Amniotic epithelial cell (primary cell): ENCODE measurements around the gene SBNO1.
"Not testable (repeated sequence)": the region's sequence is repeated elsewhere in the genome, so short reads cannot be mapped to it uniquely, and the experiment has no call there.

Experiments
- DNase-seq: peaks from one replicate; pipeline ENCODE4 v3.0.0-alpha.2; 2010; ENCODE audit warnings: low read depth

The SBNO1 gene

GRCh38 chr12:123364532-123365024 is at the start of gene SBNO1:
TSS of gene SBNO1 (minus strand) at chr12:123364847. CDS start at chr12:123350441, 14,406 bp downstream.
- peak; percentile 79 for DNase-seq

GRCh38 chr12:123410041-123410412 is 45.4 kb upstream of the SBNO1 start:
- DNase-seq: no peak

- not testable (repeated sequence) for DNase-seq
These were observed 44.8 kb upstream of the SBNO1 start for GRCh38 chr12:123409284-123410040.

DNA sequence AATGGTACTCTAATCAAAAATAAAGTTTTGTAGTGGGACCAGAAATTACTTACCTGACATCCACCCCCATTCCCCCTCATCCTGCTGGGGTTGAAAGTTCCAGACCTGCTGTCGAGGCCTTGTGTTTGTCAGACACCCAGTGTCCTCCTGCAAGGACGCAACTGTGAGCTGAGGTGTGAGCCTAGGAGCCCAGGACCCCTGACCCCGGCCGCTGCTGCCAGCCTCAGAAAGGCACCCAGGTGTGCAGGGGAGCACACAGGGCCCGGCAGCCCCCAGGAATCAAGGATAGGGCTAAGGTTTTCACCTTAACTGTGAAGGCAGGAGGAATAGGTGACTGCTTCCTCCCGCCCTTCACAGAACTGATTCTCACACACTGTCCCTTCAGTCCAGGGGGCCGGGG is 44.0 kb upstream of the SBNO1 start:
- DNase-seq: not testable (repeated sequence)

DNA sequence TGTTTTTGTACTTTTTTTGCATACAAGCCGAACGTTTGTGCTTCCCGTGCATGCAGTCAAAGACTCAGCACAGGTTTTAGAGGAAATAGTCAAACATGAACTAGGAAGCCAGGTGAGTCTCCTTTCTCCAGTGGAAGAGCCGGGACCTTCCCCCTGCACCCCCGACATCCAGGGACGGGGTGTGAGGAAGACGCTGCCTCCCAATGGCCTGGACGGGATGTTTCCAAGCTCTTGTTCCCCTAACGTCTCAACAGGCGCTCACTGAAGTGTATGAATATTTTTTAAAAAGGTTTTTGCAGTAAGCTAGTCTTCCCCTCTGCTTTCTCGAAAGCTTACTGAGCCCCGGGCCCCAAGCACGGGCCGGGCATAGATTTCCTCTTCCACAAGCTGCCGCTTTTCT is 43.3 kb upstream of the SBNO1 start:
- not testable (repeated sequence) for DNase-seq

DNA sequence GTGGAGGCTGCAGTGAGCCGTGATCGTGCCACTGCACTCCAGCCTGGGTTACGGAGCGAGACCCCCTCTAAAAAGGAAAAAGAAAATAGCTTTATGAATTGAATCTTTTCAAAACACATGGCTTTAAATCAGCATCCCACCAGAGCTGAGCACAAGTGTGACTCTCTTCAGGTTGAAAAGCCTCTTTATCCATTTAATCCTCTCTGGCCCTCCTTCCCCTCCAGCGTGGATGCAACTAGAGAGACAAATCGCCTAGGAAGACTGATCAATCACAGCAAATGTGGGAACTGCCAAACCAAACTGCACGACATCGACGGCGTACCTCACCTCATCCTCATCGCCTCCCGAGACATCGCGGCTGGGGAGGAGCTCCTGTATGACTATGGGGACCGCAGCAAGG is 42.6 kb upstream of the SBNO1 start:
- DNase-seq: not testable (repeated sequence)

DNA sequence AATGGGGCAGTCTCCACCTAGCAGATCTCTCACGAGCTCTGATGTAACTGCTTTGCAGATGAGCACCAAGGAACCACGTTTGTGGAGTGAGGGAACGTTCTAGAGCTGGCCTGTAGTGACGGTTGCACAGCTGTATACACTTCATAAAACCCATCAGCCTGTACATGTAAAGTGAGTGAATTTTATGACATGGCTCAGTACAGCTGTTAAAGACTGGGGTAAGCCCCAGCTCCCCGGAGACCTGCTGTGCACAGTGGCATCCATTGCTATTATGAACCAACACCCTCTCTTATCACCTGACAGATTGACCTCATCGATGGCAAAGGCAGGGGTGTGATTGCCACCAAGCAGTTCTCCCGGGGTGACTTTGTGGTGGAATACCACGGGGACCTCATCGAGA is 39.9 kb upstream of the SBNO1 start:
- no peak for DNase-seq

- DNase-seq: no peak
These were observed 37.4 kb upstream of the SBNO1 start for GRCh38 chr12:123401753-123402683.

GRCh38 chr12:123399255-123399617 is 34.6 kb upstream of the SBNO1 start:
- no peak for DNase-seq

DNA sequence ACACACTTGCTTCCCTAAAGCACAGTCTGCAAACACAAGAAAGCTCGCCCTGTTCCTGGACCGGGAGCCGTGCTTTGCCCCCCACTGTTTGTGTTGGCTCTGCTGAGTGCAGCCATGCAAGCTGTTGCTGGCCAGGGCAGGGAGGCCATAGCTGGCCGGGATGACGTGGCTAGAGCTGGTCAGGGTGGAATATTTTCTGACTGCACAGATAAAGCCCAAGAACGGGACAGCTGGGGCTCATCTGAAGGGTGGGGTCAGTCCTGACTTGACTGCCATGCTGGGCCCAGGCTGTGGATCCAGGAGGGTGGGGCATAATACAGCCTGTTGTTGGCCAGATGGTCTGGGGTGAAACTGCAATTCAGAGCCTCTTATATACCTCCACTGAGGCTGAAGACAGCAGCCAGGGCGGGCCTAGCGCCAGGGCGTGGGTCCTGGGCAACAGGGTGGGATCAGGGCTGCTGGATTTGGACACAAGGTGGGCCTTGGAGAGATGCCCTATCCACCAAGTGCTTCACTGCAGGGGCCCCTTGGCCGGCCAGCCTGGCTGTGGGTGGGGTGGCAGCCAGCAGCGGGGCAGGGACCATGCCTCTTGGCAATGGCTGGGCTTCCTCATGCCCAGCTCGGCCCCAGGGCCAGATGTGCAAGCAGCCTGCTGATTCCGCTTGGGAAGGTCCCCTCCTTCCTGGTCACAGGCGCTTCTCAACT is 34.1 kb upstream of the SBNO1 start:
- no peak for DNase-seq

GRCh38 chr12:123398177-123398549 is 33.5 kb upstream of the SBNO1 start:
- DNase-seq: no peak

DNA sequence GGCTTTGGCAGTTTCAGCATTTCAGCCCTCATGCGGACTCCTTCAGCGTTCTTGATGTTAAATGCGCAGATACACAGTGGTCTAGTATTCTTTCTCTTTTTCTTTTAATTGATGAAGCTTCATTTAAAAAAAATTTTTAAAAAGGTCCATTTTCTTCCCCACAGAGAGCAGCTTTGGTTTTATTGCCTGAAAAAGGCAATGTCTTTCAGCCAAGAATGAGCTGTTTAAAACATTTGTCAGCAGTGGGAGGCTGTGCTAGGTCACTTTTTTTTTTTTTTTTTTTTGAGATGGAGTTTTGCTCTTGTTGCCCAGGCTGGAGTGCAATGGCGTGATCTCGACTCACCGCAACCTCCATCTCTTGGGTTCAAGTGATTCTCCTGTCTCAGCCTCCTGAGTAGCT is 32.8 kb upstream of the SBNO1 start:
- DNase-seq: no peak

- DNase-seq: no peak
These were observed 32.3 kb upstream of the SBNO1 start for GRCh38 chr12:123396954-123397353.

DNA sequence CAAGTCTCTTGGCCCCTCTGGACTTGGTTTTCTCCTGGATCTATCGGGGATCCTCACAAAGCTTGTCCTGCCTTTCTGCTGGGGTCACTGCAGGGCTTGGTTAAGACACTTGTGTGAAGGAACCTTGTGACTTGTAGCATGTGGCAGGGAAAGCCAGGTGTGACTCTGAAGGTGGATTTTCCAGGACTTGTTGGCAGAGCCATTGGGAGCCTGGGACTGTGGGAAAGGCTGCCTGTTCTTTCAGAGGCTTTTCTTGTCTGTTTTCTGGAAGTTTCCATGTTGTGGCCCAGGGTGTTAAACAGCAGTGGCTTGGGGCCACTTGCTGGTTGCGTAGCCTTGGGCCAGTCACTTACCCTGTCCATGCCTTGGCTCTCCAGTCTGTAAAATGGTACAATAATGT is 31.9 kb upstream of the SBNO1 start:
- no peak for DNase-seq

DNA sequence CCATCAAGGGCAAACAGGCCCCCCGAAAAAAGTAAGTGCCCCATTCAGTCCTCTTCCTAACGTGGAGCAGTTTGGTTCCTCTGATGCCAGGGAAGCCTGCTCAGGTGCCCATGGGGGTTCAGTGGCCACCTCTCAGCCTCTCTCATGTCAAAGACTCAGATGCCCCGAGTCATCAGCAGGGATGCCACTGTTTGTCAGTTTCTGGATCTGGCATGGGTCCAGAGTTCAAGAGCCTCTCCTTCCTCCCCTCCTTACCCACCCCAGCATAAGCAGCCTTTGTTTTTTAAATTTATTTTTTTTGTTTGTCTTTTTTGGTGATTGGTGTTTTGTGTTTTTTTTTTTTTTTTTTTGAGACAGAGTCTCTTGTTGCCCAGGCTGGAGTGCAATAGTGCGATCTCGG is 30.6 kb upstream of the SBNO1 start:
- no peak for DNase-seq

- no peak for DNase-seq
These were observed 29.1 kb upstream of the SBNO1 start for GRCh38 chr12:123393747-123394146.

DNA sequence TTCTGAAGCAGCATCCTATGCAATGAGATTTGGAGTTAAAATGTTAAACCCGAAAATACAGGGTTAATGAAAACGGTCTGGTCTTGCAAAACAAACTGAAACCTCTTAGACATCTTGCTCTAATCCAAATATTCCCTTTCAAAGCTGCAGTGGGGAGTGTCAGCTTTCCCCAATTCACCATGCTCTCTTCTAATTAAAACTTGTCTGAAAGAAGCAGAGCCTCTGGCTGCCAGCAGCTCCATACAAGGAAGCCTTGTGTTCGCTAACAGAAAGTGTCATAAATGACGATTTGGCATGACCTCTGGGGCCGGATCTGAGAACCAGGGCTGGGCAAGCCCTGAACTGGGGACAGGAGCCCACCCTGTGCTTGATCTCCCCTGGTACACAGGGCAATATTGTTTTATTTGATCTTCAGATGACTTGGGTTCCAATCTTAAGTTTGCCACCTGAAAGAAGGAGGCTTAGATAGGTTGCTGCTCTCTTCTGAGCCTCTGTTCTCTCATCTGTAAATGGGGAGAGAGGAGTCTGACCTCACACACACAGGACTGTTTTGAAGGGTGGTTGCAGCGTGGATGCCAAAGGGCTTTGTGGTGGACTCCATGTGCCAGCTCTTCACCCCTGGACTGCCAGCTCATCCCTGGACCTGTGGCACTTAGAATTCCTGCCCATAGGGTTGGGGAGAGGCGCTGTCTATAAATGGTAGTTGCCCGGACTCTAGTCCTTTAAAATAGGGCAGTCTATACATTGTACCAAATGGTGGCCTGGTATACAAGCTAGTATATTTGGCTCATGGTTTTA is 27.1 kb upstream of the SBNO1 start:
- DNase-seq: no peak

- no peak for DNase-seq
These were observed 26.1 kb upstream of the SBNO1 start for GRCh38 chr12:123390498-123391426.

GRCh38 chr12:123389560-123390351 is 25.1 kb upstream of the SBNO1 start:
- no peak for DNase-seq
